Heart right ventricle (tissue), 16 donors: ENCODE results near the gene PPP1CA. TPM values are rescaled to one million over a fixed set of nuclear protein-coding genes. Genes with fewer than 3 reads are reported as not detected.

Experiments
- ATAC-seq, 8 donors: fragments of 200-7000 bp; cut with Tn5 transposase; one replicate each; pipeline ENCODE4 v1.9.1; 2020; ENCODE audit warnings: mild to moderate bottlenecking in 8 of 8, moderate library complexity in 8 of 8, moderate number of reproducible peaks in 1 of 8
- DNase-seq, 2 donors: peaks; one replicate each; pipeline ENCODE4 v3.0.0-alpha.2; 2020
- H3K27ac ChIP-seq, 10 donors: fragments of 200-600 bp; sonication (generic) in 2 of 10; one replicate each; pipeline versions ENCODE4 v1.5.0 to v1.8.0; 2020 to 2022; ENCODE audit warnings: mild to moderate bottlenecking in 3 of 10
- H3K27me3 ChIP-seq, 7 donors: fragments of 200-600 bp; one replicate each; pipeline ENCODE4 v1.8.0; 2021 to 2022; ENCODE audit warnings: mild to moderate bottlenecking in 2 of 7
- H3K36me3 ChIP-seq, 9 donors: fragments of 200-600 bp; sonication (generic) in 1 of 9; one replicate each; pipeline versions ENCODE4 v1.5.0 to v1.8.0; 2020 to 2022; ENCODE audit warnings: mild to moderate bottlenecking in 2 of 9
- H3K4me1 ChIP-seq, 9 donors: fragments of 200-600 bp; sonication (generic) in 1 of 9; one replicate each; pipeline versions ENCODE4 v1.5.0 to v1.8.0; 2020 to 2022; ENCODE audit warnings: mild to moderate bottlenecking in 4 of 9
- H3K4me3 ChIP-seq, 10 donors: fragments of 200-600 bp; sonication (generic) in 2 of 10; one replicate each; pipeline versions ENCODE4 v1.5.0 to v1.8.0; 2020 to 2022; ENCODE audit warnings: mild to moderate bottlenecking in 7 of 10, moderate library complexity in 2 of 10
- H3K9me3 ChIP-seq, 11 donors: fragments of 200-600 bp in 10 of 11; sonication (generic) in 2 of 11; one replicate each; pipeline versions ENCODE4 v1.5.0 to v1.8.0; 2013 to 2022; ENCODE audit warnings: mild to moderate bottlenecking in 2 of 11, control low read depth in 1 of 11, moderate library complexity in 1 of 11
- WGBS, 2 donors: extraction: QIAGEN DNeasy Blood & Tissue Kit; methylation state at CpG; one replicate each; pipeline ENCODE4 v1.1.7; 2013; ENCODE audit warnings: inconsistent platforms in 1 of 2; 5-methylcytosine and 5-hydroxymethylcytosine counted together
- intact Hi-C, 10 donors: fragments of 100-400 bp; cut with DNase I; formaldehyde crosslinking; loops; one replicate each; pipeline versions ENCODE4 v1.11.1 to v1.14.2; 2022
- polyA plus RNA-seq, 2 donors: library from polyadenylated mRNA; stranded (reverse); fragments of 200-250 nt; gene quantifications; one replicate each; pipeline ENCODE4 v1.2.3, GENCODE V29; 2013
- total RNA-seq, 10 donors: library from RNA; stranded (reverse); fragmentation: NEBNext Ultra II Directional in 3 of 10; extraction: Animal tissue kit (Norgen Biotek cat#: 25700) in 3 of 10; gene quantifications; one replicate each; pipeline versions ENCODE4 v1.2.1 to v1.2.4, GENCODE V29; 2021 to 2023
- TF ChIP-seq, protein P1 (sequence below), 9 donors: fragments of 200-600 bp; sonication (generic) in 2 of 9; IDR thresholded peaks; one replicate each; pipeline versions ENCODE4 v1.5.0 to v1.8.0; 2021 to 2022; ENCODE audit warnings: antibody characterized with exemption in 9 of 9, mild to moderate bottlenecking in 5 of 9, moderate library complexity in 1 of 9
- donor health status: Arrhythmogenic right ventricular cardiomyopathy.
- donor health status: ischemic (EF 13 %, LVEDD 7.1; RV severe dilation, severe dysfunction).
- donor health status: healthy with polysubstance abuse.
- donor health status: DM: no; HTN: yes; CAD: no.
- donor health status: DM: no; HTN: no; CAD: no.
- donor health status: ischemic (EF 25% LVEDD 6.9; RV normal size, moderate dysfunction).
- donor health status: ischemic (EF 25% LVEDD 5.7; RV mildly dilated, moderate dysfunction).
- donor health status: healthy.
- donor health status: DM: yes; HTN: yes; CAD: no.
- donor health status: Ischemic cardiomyopathy.
- donor health status: ischemic (EF 35%, LVEDD 5.7; RV mildly dilated, moderate dysfunction).
- donor health status: nonischemic (EF 11% LVEDD 7.7; RV severe dilation, severe dysfunction).
- donor health status: DM: yes; HTN: yes; CAD: no.
- donor health status: PGD.
- donor health status: ischemic (EF 29% LVEDD 5.4; RV normal size, mild dysfunction).
- donor health status: nonischemic (EF 23%, LVEDD 6.1; RV moderate dilation, normal function).

The PPP1CA gene
- total and polyA plus RNA-seq, 12 donors: 80.2 to 186 (median 103) TPM

DNA sequence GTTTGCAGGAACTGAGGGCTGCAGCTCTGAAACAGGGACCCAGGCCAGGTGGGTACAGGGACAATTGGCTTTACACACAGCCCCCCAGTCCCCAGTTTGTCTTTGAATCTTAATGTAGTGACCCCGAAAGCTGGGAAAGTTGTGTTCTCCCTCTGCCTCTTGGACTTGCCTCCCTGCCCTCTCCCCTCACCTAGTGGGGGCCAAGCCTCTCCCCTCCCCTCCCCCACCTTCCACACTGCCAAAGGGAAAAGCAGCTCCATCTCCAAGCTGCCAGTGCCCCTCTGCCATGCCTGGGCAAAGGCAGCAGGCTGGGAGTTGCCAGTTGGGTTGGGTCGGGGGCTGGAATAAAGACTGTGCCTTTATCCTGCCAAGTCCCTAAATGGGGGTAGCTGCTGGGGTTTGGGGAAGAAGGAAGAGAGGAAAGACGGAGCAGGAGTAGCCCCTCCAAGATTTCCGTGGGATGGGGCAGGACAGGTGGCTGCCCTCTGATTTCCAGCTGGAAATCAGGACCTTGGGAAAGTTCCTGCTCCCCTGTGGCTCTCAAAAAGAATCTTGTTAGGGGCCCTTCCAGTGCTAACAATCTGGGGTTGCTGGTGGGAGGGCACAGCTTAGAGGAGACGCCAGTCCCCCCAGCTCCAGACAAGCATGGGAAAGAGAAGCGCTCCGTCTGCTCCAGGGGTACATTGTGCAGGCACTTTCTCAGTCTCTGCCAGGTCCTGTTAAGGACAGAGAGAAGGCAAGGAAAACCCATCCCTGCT, 25.4 kb downstream of the PPP1CA start:
- TF ChIP-seq, protein P1, sequence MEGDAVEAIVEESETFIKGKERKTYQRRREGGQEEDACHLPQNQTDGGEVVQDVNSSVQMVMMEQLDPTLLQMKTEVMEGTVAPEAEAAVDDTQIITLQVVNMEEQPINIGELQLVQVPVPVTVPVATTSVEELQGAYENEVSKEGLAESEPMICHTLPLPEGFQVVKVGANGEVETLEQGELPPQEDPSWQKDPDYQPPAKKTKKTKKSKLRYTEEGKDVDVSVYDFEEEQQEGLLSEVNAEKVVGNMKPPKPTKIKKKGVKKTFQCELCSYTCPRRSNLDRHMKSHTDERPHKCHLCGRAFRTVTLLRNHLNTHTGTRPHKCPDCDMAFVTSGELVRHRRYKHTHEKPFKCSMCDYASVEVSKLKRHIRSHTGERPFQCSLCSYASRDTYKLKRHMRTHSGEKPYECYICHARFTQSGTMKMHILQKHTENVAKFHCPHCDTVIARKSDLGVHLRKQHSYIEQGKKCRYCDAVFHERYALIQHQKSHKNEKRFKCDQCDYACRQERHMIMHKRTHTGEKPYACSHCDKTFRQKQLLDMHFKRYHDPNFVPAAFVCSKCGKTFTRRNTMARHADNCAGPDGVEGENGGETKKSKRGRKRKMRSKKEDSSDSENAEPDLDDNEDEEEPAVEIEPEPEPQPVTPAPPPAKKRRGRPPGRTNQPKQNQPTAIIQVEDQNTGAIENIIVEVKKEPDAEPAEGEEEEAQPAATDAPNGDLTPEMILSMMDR (IDR thresholded peaks at IDR 0.05): no peak
- ATAC-seq: no peak
- Histone ChIP-seq H3K36me3 (no peaks in the 10 kb centered on the region), H3K27ac (no peak overlapping the region), H3K4me1 (peaks cover 10 to 47% (median 26%) of the 10 kb centered on the region in 9 donors), H3K4me3 (no peak overlapping the region), H3K27me3 (peaks cover 0 to 15% (median 3%) of the 10 kb centered on the region in 7 donors), H3K9me3 (no peaks in the 10 kb centered on the region)
- 53 to 60% methylated on average over 7 of the region's 7 CpGs for WGBS, 2 donors
- no peak for DNase-seq
- intact Hi-C loops: no loop called here

GRCh38 chr11:67375320-67376055, 26.2 kb downstream of the PPP1CA start:
- DNase-seq (no peak), ATAC-seq (no peak)
- TF ChIP-seq, protein P1 (IDR thresholded peaks at IDR 0.05): no peak
- no peaks in the 10 kb centered on the region for H3K36me3 ChIP-seq
- no peak overlapping the region for H3K4me3 ChIP-seq
- peaks cover 10 to 47% (median 26%) of the 10 kb centered on the region in 9 donors for H3K4me1 ChIP-seq
- intact Hi-C loops: loop anchor here in 1 of 10 donors (2.0 kb wide), 1 partner anchor 19 kb away; no protein-coding TSS in a partner anchor
- 35 to 39% methylated on average over 15 of the region's 15 CpGs for WGBS, 2 donors
- no peak overlapping the region for H3K27ac ChIP-seq
- no peaks in the 10 kb centered on the region for H3K9me3 ChIP-seq
- H3K27me3 ChIP-seq: peaks cover 0 to 15% (median 3%) of the 10 kb centered on the region in 7 donors

DNA sequence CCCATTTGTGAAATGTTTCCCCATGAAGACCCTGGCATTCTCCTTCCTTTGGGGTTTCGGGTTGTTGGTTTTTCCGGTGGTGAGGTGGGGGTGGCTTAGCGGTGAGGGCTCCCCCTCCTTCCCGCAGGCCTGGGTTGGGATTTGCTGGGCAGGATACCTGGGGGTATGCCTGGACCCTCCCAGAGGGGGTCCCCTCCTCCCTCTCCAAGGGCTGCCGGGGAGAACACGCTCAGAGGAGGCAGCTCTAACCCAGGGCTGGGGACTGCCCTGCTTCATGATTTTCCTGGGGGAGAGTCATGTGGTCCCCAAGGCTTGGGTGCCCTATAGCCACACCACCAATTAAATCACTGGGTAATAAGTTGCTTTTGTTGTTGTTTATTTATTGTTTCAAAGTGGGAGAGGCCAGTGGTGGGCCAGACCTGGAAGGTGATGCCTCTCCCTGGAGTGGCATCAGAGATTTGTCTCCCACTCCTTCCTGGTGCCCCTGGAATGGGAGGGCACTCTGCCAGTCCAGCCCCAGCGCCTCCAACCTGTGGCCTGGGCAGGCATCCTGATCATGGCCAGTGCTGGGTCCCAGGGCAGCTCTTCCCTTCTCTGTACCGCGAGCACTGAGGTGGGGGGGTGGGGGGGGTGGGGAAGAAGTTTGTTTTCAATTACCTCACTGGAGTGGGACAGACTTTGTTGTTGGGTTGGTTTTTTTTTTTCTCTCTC, 26.9 kb downstream of the PPP1CA start:
- TF ChIP-seq, protein P1 (IDR thresholded peaks at IDR 0.05): no peak
- intact Hi-C loops: loop anchor here in 1 of 10 donors (2.0 kb wide), 1 partner anchor 18 kb away; no protein-coding TSS in a partner anchor
- DNase-seq (no peak), ATAC-seq (no peak)
- Histone ChIP-seq H3K4me3 (peak overlapping the region in 3 of 10 donors; percentile 74 to 82 (median 81)), H3K27me3 (peaks cover 0 to 13% (median 3%) of the 10 kb centered on the region in 7 donors), H3K4me1 (peaks cover 10 to 54% (median 26%) of the 10 kb centered on the region in 9 donors), H3K27ac (peak overlapping the region in 7 of 10 donors; percentile 85 to 97 (median 92)), H3K9me3 (no peaks in the 10 kb centered on the region), H3K36me3 (no peaks in the 10 kb centered on the region)
- WGBS, 2 donors: 42 to 46% methylated on average over 9 of the region's 9 CpGs
